CD14-positive monocyte (primary cell): ENCODE measurements around the gene SLK. TPM values are rescaled to one million over a fixed set of nuclear protein-coding genes. Genes with fewer than 3 reads are reported as not detected.

Source experiments
- DNase-seq, 3 donors: peaks; one replicate each; pipeline ENCODE4 v3.0.0-alpha.2; 2011 to 2022
- H2AFZ ChIP-seq: 2 replicates; pipeline ENCODE4 v1.6.0; 2012; ENCODE audit warnings: mild to moderate bottlenecking, low read depth, low read length, inconsistent platforms; ENCODE audit not compliant: insufficient read depth, poor library complexity, severe bottlenecking
- H3K27ac ChIP-seq, 2 donors: 1 replicate in 1 of 2; 2 replicates in 1 of 2; pipeline ENCODE4 v1.5.1; 2012 to 2013; ENCODE audit warnings: low read length in 2 of 2, control low read depth in 1 of 2, inconsistent platforms in 1 of 2, low read depth in 1 of 2, mild to moderate bottlenecking in 1 of 2
- H3K27me3 ChIP-seq, 2 donors: one replicate each; pipeline versions ENCODE4 v1.6.0 to v1.6.1; 2011 to 2013; ENCODE audit warnings: low read length in 2 of 2; ENCODE audit not compliant: control insufficient read depth in 2 of 2, insufficient read depth in 2 of 2
- H3K36me3 ChIP-seq, 2 donors: replicated peaks in 1 of 2; 1 replicate in 1 of 2; 2 replicates in 1 of 2; pipeline versions ENCODE4 v1.5.1 to v1.6.1; 2012 to 2013; ENCODE audit warnings: low read length in 2 of 2, control low read depth in 1 of 2, inconsistent platforms in 1 of 2, mild to moderate bottlenecking in 1 of 2; ENCODE audit not compliant: insufficient read depth in 2 of 2, control insufficient read depth in 1 of 2
- H3K4me1 ChIP-seq, 2 donors: 1 replicate in 1 of 2; 2 replicates in 1 of 2; pipeline versions ENCODE4 v1.5.1 to v1.6.1; 2012 to 2013; ENCODE audit warnings: low read length in 2 of 2, control low read depth in 1 of 2, inconsistent platforms in 1 of 2, mild to moderate bottlenecking in 1 of 2, moderate library complexity in 1 of 2; ENCODE audit not compliant: insufficient read depth in 2 of 2, control insufficient read depth in 1 of 2
- H3K4me2 ChIP-seq: replicated peaks from 2 replicates; pipeline ENCODE3; 2012; ENCODE audit warnings: low read length, moderate library complexity, mild to moderate bottlenecking; ENCODE audit not compliant: poor library complexity, severe bottlenecking; ENCODE audit errors: extremely low read depth
- H3K4me3 ChIP-seq, 3 experiments: fragments of 200-600 bp in 1 of 3; sonication (generic) in 1 of 3; replicated peaks in 1 of 3; 1 replicate in 2 of 3; 2 replicates in 1 of 3; pipeline ENCODE4 v1.5.1; 2011 to 2013; ENCODE audit warnings: low read length in 3 of 3, mild to moderate bottlenecking in 3 of 3, control low read depth in 2 of 3, low read depth in 2 of 3, inconsistent platforms in 1 of 3, moderate library complexity in 1 of 3
- H3K79me2 ChIP-seq: 2 replicates; pipeline ENCODE4 v1.6.0; 2012; ENCODE audit warnings: mild to moderate bottlenecking, control low read depth, inconsistent platforms, low read length, moderate library complexity; ENCODE audit not compliant: insufficient read depth
- H3K9ac ChIP-seq: 2 replicates; pipeline ENCODE4 v1.6.0; 2017; ENCODE audit warnings: low read length, mild to moderate bottlenecking; ENCODE audit not compliant: insufficient read depth, poor library complexity, severe bottlenecking
- H3K9me3 ChIP-seq, 2 donors: replicated peaks in 1 of 2; 1 replicate in 1 of 2; 2 replicates in 1 of 2; pipeline versions ENCODE4 v1.5.1 to v1.6.1; 2012 to 2013; ENCODE audit warnings: low read length in 2 of 2, control low read depth in 1 of 2; ENCODE audit not compliant: control insufficient read depth in 1 of 2, insufficient read depth in 1 of 2
- H4K20me1 ChIP-seq: 2 replicates; pipeline ENCODE4 v1.6.0; 2012; ENCODE audit warnings: mild to moderate bottlenecking, low read length, control low read depth, moderate library complexity; ENCODE audit not compliant: insufficient read depth
- H3K27ac Mint-ChIP-seq, 7 donors: one replicate each; pipeline ENCODE4 v1.8.0; 2020; ENCODE audit warnings: mild to moderate bottlenecking in 7 of 7, mixed read lengths in 7 of 7, moderate library complexity in 6 of 7, inconsistent platforms in 2 of 7
- H3K27me3 Mint-ChIP-seq, 3 donors: one replicate each; pipeline ENCODE4 v1.8.0; 2021 to 2022; ENCODE audit warnings: low read depth in 3 of 3, mild to moderate bottlenecking in 3 of 3, mixed read lengths in 3 of 3, moderate library complexity in 3 of 3, inconsistent platforms in 1 of 3
- H3K36me3 Mint-ChIP-seq, 2 donors: one replicate each; pipeline ENCODE4 v1.8.0; 2020; ENCODE audit warnings: mixed read lengths in 2 of 2, inconsistent platforms in 1 of 2, mild to moderate bottlenecking in 1 of 2
- H3K4me1 Mint-ChIP-seq: one replicate; pipeline ENCODE4 v1.8.0; 2020; ENCODE audit warnings: mild to moderate bottlenecking, mixed read lengths
- H3K4me3 Mint-ChIP-seq, 2 donors: one replicate each; pipeline ENCODE4 v1.8.0; 2020; ENCODE audit warnings: mild to moderate bottlenecking in 2 of 2, mixed read lengths in 2 of 2, moderate library complexity in 1 of 2
- H3K9me3 Mint-ChIP-seq, 7 donors: one replicate each; pipeline ENCODE4 v1.8.0; 2020 to 2022; ENCODE audit warnings: mixed read lengths in 7 of 7, mild to moderate bottlenecking in 6 of 7, moderate library complexity in 6 of 7, inconsistent platforms in 2 of 7
- CTCF ChIP-seq: fragments of 200-600 bp; IDR thresholded peaks from one replicate; pipeline ENCODE4 v1.8.0; 2022; ENCODE audit warnings: antibody characterized with exemption, mild to moderate bottlenecking
- WGBS: methylation state at CpG from one replicate; pipeline ENCODE4 v1.1.5; 2013; ENCODE audit warnings: missing lambda C conversion rate; ENCODE audit not compliant: insufficient coverage; 5-methylcytosine and 5-hydroxymethylcytosine counted together
- intact Hi-C, 2 donors: fragments of 100-400 bp; cut with micrococcal nuclease; formaldehyde crosslinking; loops; one replicate each; pipeline versions ENCODE4 v1.15.0 to v1.15.1; 2023
- polyA plus RNA-seq, 3 donors: library from polyadenylated mRNA; depleted of rRNA in 1 of 3; unstranded in 2 of 3; stranded (reverse) in 1 of 3; fragments of 300-500 nt in 2 of 3; fragments of >200 nt in 1 of 3; fragmentation: Illumina TruSeq in 2 of 3; gene quantifications; 1 replicate in 2 of 3; 2 replicates in 1 of 3; pipeline ENCODE4 v1.2.3, GENCODE V29; 2012 to 2021

The SLK gene
- polyA plus RNA-seq, 3 donors, result 2.9 to 6.5 (median 4.4) TPM

GRCh38 chr10:104016661-104017060 is 49.7 kb downstream of the SLK start:
- intact Hi-C loops, result no loop called here
- H3K36me3 Mint-ChIP-seq, result peaks cover 50 to 57% of the 10 kb centered on the region in 2 donors
- H3K4me1 ChIP-seq, result no peaks in the 10 kb centered on the region
- H3K9me3 Mint-ChIP-seq, result no peaks in the 10 kb centered on the region
- WGBS, result no CpG with 5 or more reads among the region's 1 CpG
- H3K27me3 Mint-ChIP-seq, result no peaks in the 10 kb centered on the region
- no peaks in the 10 kb centered on the region for H3K79me2 ChIP-seq
- H3K27ac ChIP-seq, result no peak overlapping the region
- peaks cover 49 to 79% of the 10 kb centered on the region in 2 donors for H3K36me3 ChIP-seq
- H3K27ac Mint-ChIP-seq, result no peak overlapping the region
- no peak for DNase-seq
- H4K20me1 ChIP-seq, result no peaks in the 10 kb centered on the region
- no peak overlapping the region for H3K4me2 ChIP-seq
- no peak for TF ChIP-seq CTCF
- no peaks in the 10 kb centered on the region for H3K27me3 ChIP-seq
- H2AFZ ChIP-seq, result no peak overlapping the region
- H3K4me1 Mint-ChIP-seq, result no peaks in the 10 kb centered on the region
- H3K4me3 ChIP-seq, result no peak overlapping the region
- no peaks in the 10 kb centered on the region for H3K9me3 ChIP-seq
- no peak overlapping the region for H3K9ac ChIP-seq
- H3K4me3 Mint-ChIP-seq, result no peak overlapping the region

GRCh38 chr10:104018471-104018870 is 51.5 kb downstream of the SLK start:
- Histone ChIP-seq H3K4me3 (no peak overlapping the region), H3K27me3 (no peaks in the 10 kb centered on the region), H3K27ac (no peak overlapping the region), H3K79me2 (no peaks in the 10 kb centered on the region), H2AFZ (no peak overlapping the region), H3K4me2 (no peak overlapping the region), H3K9ac (no peak overlapping the region), H3K36me3 (peaks cover 56 to 81% of the 10 kb centered on the region in 2 donors), H4K20me1 (no peaks in the 10 kb centered on the region), H3K4me1 (no peaks in the 10 kb centered on the region), H3K9me3 (no peaks in the 10 kb centered on the region)
- no peak overlapping the region for H3K4me3 Mint-ChIP-seq
- WGBS, result 100% methylated on average over 1 of the region's 6 CpGs
- no peak for TF ChIP-seq CTCF
- H3K27ac Mint-ChIP-seq, result no peak overlapping the region
- peaks cover 58 to 66% of the 10 kb centered on the region in 2 donors for H3K36me3 Mint-ChIP-seq
- intact Hi-C loops, result no loop called here
- H3K9me3 Mint-ChIP-seq, result no peaks in the 10 kb centered on the region
- no peaks in the 10 kb centered on the region for H3K27me3 Mint-ChIP-seq
- no peak for DNase-seq
- no peaks in the 10 kb centered on the region for H3K4me1 Mint-ChIP-seq
